Activated CD4-positive, alpha-beta memory T cell treated with anti-CD3 and anti-CD28 coated beads for 36 hours (primary cell): ENCODE results near the gene C22orf31. TPM values are rescaled to one million over a fixed set of nuclear protein-coding genes. Genes with fewer than 3 reads are reported as not detected.
"Not testable (repeated sequence)": the region's sequence is repeated elsewhere in the genome, so short reads cannot be mapped to it uniquely, and the experiment has no call there.

ENCODE experiments used
- CTCF ChIA-PET: fragments of 350-600 bp; sonication (Branson Sonifier 250); formaldehyde crosslinking; loops from one replicate; lab custom pipeline; 2021; ENCODE audit warnings: antibody characterized with exemption, inconsistent platforms; lab: Charles Lee
- POLR2A ChIA-PET: fragments of 350-600 bp; sonication (Branson Sonifier 250); formaldehyde crosslinking; loops from one replicate; lab custom pipeline; 2021; ENCODE audit warnings: antibody characterized with exemption; lab: Charles Lee
- DNase-seq: peaks from one replicate; pipeline ENCODE4 v3.0.0-alpha.2; 2020
- H3K27ac Mint-ChIP-seq: one replicate; pipeline ENCODE4 v1.8.0; 2021; ENCODE audit warnings: mixed read lengths
- H3K27me3 Mint-ChIP-seq: one replicate; pipeline ENCODE4 v1.8.0; 2021; ENCODE audit warnings: mixed read lengths
- H3K36me3 Mint-ChIP-seq: one replicate; pipeline ENCODE4 v1.8.0; 2021; ENCODE audit warnings: mixed read lengths
- H3K4me1 Mint-ChIP-seq: one replicate; pipeline ENCODE4 v1.8.0; 2021; ENCODE audit warnings: low read depth, mixed read lengths
- H3K4me3 Mint-ChIP-seq: one replicate; pipeline ENCODE4 v1.8.0; 2021; ENCODE audit warnings: mild to moderate bottlenecking, mixed read lengths
- H3K9me3 Mint-ChIP-seq: one replicate; pipeline ENCODE4 v1.8.0; 2021; ENCODE audit warnings: mixed read lengths
- intact Hi-C: fragments of 100-400 bp; cut with micrococcal nuclease; formaldehyde crosslinking; loops from one replicate; pipeline ENCODE4 v1.15.1; 2023
- total RNA-seq, 2 experiments: library from RNA; stranded (reverse); gene quantifications; one replicate each; pipeline ENCODE4 v1.2.3, GENCODE V29; 2021

The C22orf31 gene
- total RNA-seq, 2 experiments from 2014 or later = not detected

GRCh38 chr22:29048822-29049654 lies 12.6 kb downstream of the C22orf31 start:
- POLR2A ChIA-PET = no interaction called here

GRCh38 chr22:29044657-29045176 lies 16.9 kb downstream of the C22orf31 start:
- Mint-ChIP-seq H3K9me3 (no peaks in the 10 kb centered on the region), H3K27ac (no peak overlapping the region), H3K4me1 (no peaks in the 10 kb centered on the region), H3K36me3 (peaks cover 2% of the 10 kb centered on the region), H3K4me3 (no peak overlapping the region), H3K27me3 (peaks cover 1% of the 10 kb centered on the region)
- ChIA-PET CTCF (interaction anchor here (10.6 kb wide), 1 partner anchor 188 kb away, joined by 173 read pairs; no protein-coding TSS in a partner anchor), POLR2A (no interaction called here)
- DNase-seq = no peak
- intact Hi-C loops = no loop called here

More at GRCh38 chr22:29048822-29049654, 12.6 kb downstream of the C22orf31 start:
- peaks cover 2% of the 10 kb centered on the region for H3K36me3 Mint-ChIP-seq
- H3K4me1 Mint-ChIP-seq = no peaks in the 10 kb centered on the region
- CTCF ChIA-PET = no interaction called here
- no peak overlapping the region for H3K4me3 Mint-ChIP-seq
- H3K27me3 Mint-ChIP-seq = no peaks in the 10 kb centered on the region
- H3K27ac Mint-ChIP-seq = no peak overlapping the region
- DNase-seq = no peak
- no peaks in the 10 kb centered on the region for H3K9me3 Mint-ChIP-seq
- intact Hi-C loops = no loop called here

- intact Hi-C loops = no loop called here
- Mint-ChIP-seq H3K9me3 (no peaks in the 10 kb centered on the region), H3K4me1 (no peaks in the 10 kb centered on the region), H3K4me3 (no peak overlapping the region), H3K27me3 (peaks cover 1% of the 10 kb centered on the region), H3K36me3 (no peaks in the 10 kb centered on the region), H3K27ac (no peak overlapping the region)
- CTCF ChIA-PET = interaction anchor here (0.9 to 10.6 kb wide), 2 partner anchors 188 to 215 kb away, joined by 3 to 173 read pairs; no protein-coding TSS in a partner anchor
- DNase-seq = no peak
- POLR2A ChIA-PET = no interaction called here
Observed at GRCh38 chr22:29043906-29044575, 17.6 kb downstream of the C22orf31 start.

DNA sequence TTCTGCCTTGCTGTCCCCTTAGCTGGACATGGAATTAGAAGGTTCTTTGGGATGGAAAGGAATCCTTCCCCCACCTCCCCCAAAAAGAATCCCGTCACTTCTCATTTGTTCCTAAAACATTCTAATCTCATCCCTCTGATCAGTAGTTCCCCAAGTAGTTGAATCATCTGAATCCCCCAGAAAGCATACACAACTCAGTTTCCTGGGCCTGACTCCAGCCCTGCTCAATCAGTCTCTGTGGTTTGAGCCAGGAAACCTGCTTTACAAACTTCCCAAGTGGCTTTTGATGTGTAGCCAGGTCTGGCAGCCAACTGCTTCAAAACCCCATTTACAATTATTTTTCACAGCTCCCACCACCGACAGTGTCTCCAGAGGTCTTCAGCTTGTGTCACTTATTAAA lies 20.2 kb downstream of the C22orf31 start:
- Mint-ChIP-seq H3K36me3 (no peaks in the 10 kb centered on the region), H3K9me3 (no peaks in the 10 kb centered on the region), H3K27me3 (peaks cover 1% of the 10 kb centered on the region), H3K4me3 (no peak overlapping the region), H3K27ac (no peak overlapping the region), H3K4me1 (no peaks in the 10 kb centered on the region)
- intact Hi-C loops = no loop called here
- ChIA-PET POLR2A (interaction anchor here (1.4 kb wide), 1 partner anchor 186 kb away, joined by 8 read pairs; no protein-coding TSS in a partner anchor), CTCF (interaction anchor here (0.6 to 10.6 kb wide), 32 partner anchors 12 to 1021 kb away, joined by 3 to 173 read pairs (median 6); partner anchors contain the start of gene ZNRF3)
- no peak for DNase-seq

DNA sequence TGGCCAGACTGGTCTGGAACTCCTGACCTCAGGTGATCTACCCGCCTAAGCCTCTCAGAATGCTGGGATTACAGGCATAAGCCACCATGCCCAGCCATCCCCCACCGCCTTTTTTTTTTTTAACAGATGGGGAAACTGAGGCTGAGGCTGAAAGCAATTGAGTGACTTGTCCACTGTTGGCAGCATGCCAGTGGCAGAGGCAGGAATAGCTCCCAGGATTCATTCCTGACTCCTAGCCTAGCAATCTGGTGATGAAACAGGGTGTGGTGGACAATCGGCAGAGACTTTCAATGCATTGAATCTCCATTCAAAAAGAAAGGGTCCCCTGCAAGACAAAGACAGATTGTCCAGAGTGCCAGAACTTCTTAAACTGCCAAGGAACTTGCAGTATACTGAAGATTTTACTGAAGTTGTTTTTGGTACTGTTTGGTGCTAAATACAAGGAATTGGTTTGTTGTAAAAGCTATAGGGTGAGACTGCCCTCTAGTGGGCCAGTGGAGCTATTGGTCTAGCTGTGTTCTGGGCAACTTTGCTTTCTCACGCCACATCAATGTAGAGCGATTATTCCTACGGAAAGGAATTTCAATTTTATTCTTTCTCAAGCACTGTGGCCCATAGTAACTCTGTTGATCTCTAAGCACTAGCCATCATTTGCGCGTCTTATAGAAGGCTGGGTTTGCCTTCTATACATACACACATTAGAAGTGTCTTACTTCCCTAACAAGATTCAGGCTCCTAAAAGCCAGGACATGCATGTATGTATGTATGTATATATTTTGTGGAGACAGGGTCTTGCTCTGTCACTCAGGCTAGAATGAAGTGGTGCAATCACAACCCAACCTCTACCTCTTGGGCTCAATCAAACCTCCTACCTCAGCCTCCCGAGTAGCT lies 21.0 kb downstream of the C22orf31 start:
- no peaks in the 10 kb centered on the region for H3K9me3 Mint-ChIP-seq
- no peak overlapping the region for H3K27ac Mint-ChIP-seq
- no peaks in the 10 kb centered on the region for H3K4me1 Mint-ChIP-seq
- H3K36me3 Mint-ChIP-seq = no peaks in the 10 kb centered on the region
- ChIA-PET POLR2A (interaction anchor here (1.4 kb wide), 1 partner anchor 185 kb away, joined by 8 read pairs; no protein-coding TSS in a partner anchor), CTCF (interaction anchor here (0.6 to 10.6 kb wide), 45 partner anchors 11 to 1020 kb away, joined by 3 to 173 read pairs (median 5); partner anchors contain the start of gene ZNRF3)
- intact Hi-C loops = loop anchor here (1.0 kb wide), 2 partner anchors 185 to 440 kb away; no protein-coding TSS in a partner anchor
- no peak overlapping the region for H3K4me3 Mint-ChIP-seq
- DNase-seq = peak; percentile 65
- H3K27me3 Mint-ChIP-seq = peaks cover 1% of the 10 kb centered on the region

DNA sequence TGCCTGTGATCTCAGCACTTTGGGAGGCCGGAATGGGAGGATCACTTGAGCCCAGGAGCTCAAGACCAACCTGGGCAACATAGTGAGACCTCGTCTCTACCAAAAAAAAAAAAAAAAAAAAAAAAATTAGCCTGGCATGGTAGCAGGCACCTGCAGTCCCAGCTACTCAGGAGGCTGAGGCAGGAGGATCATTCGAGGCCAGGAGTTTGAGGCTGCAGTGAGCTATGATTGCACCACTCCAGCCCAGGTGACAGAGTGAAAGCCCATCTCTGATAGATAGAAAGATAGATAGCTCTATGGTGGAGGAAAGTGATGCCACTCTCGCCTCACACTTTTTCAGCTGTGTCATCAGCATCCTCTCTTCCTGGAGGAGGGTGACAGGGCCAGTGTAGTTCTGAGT lies 21.9 kb downstream of the C22orf31 start:
- DNase-seq, H3K9me3 Mint-ChIP-seq, H3K27me3 Mint-ChIP-seq, H3K36me3 Mint-ChIP-seq, H3K4me3 Mint-ChIP-seq, H3K27ac Mint-ChIP-seq, POLR2A ChIA-PET, H3K4me1 Mint-ChIP-seq: not testable (repeated sequence)
- CTCF ChIA-PET = interaction anchor here (0.8 to 10.6 kb wide), 13 partner anchors 20 to 439 kb away, joined by 3 to 173 read pairs (median 10); no protein-coding TSS in a partner anchor
- intact Hi-C loops = loop anchor here (1.0 to 10.0 kb wide), 3 partner anchors 65 to 439 kb away; no protein-coding TSS in a partner anchor

- Mint-ChIP-seq H3K36me3 (no peaks in the 10 kb centered on the region), H3K9me3 (no peaks in the 10 kb centered on the region), H3K4me1 (no peaks in the 10 kb centered on the region), H3K27me3 (peaks cover 1% of the 10 kb centered on the region), H3K4me3 (no peak overlapping the region), H3K27ac (no peak overlapping the region)
- ChIA-PET POLR2A (no interaction called here), CTCF (interaction anchor here (0.8 to 10.6 kb wide), 7 partner anchors 20 to 439 kb away, joined by 3 to 173 read pairs (median 10); no protein-coding TSS in a partner anchor)
- intact Hi-C loops = loop anchor here (10.0 kb wide), 1 partner anchor 64 kb away; no protein-coding TSS in a partner anchor
- no peak for DNase-seq
Observed at GRCh38 chr22:29039148-29039547, 22.5 kb downstream of the C22orf31 start.

GRCh38 chr22:29037340-29037932 lies 24.2 kb downstream of the C22orf31 start:
- intact Hi-C loops = loop anchor here (10.0 kb wide), 1 partner anchor 63 kb away; no protein-coding TSS in a partner anchor
- ChIA-PET POLR2A (no interaction called here), CTCF (interaction anchor here (8.5 to 10.6 kb wide), 2 partner anchors 181 to 437 kb away, joined by 67 to 173 read pairs; no protein-coding TSS in a partner anchor)
- Mint-ChIP-seq H3K9me3 (no peaks in the 10 kb centered on the region), H3K27me3 (peaks cover 5% of the 10 kb centered on the region), H3K4me1 (no peaks in the 10 kb centered on the region), H3K27ac (no peak overlapping the region), H3K36me3 (no peaks in the 10 kb centered on the region), H3K4me3 (no peak overlapping the region)
- DNase-seq = no peak

DNA sequence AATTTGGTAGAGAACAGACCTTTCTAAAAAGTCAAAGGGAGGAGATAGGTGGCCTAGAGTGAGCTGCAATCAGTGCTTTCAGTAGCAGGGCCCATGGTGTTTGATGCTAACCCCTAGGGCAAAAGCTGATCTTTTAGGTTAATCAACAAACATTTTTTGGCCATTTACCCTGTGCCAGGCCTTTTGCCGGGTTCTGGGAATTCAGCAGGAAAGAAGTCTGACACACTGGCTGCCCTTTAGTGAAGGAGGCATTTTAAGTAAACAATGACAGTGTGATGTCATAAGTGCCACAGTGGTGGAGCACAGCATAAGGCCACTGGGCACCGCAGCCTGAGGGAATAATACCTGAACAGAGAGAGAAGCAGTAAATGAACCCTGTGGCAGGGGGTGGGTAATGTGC lies 29.0 kb downstream of the C22orf31 start:
- Mint-ChIP-seq H3K9me3 (no peaks in the 10 kb centered on the region), H3K27ac (no peak overlapping the region), H3K36me3 (no peaks in the 10 kb centered on the region), H3K4me1 (peaks cover 8% of the 10 kb centered on the region), H3K4me3 (no peak overlapping the region), H3K27me3 (peaks cover 33% of the 10 kb centered on the region)
- intact Hi-C loops = loop anchor here (10.0 kb wide), 1 partner anchor 58 kb away; no protein-coding TSS in a partner anchor
- ChIA-PET CTCF (interaction anchor here (1.0 kb wide), 1 partner anchor 177 kb away, joined by 3 read pairs; no protein-coding TSS in a partner anchor), POLR2A (no interaction called here)
- no peak for DNase-seq

- H3K4me1 Mint-ChIP-seq = peaks cover 8% of the 10 kb centered on the region
- intact Hi-C loops = loop anchor here (10.0 kb wide), 1 partner anchor 57 kb away; no protein-coding TSS in a partner anchor
- H3K9me3 Mint-ChIP-seq = no peaks in the 10 kb centered on the region
- peaks cover 33% of the 10 kb centered on the region for H3K27me3 Mint-ChIP-seq
- no peak overlapping the region for H3K4me3 Mint-ChIP-seq
- ChIA-PET CTCF (interaction anchor here (1.0 kb wide), 2 partner anchors 122 to 176 kb away, joined by 3 read pairs; no protein-coding TSS in a partner anchor), POLR2A (no interaction called here)
- no peak for DNase-seq
- no peak overlapping the region for H3K27ac Mint-ChIP-seq
- no peaks in the 10 kb centered on the region for H3K36me3 Mint-ChIP-seq
Observed at GRCh38 chr22:29032014-29032475, 29.6 kb downstream of the C22orf31 start.
